Astrocyte of the cerebellum (primary cell): ENCODE measurements around the gene CPSF3.

Experiments
- DNase-seq: peaks from one replicate; pipeline ENCODE4 v3.0.0-alpha.2; 2011; ENCODE audit warnings: low read depth
- H3K4me3 ChIP-seq: 2 replicates; pipeline ENCODE4 v1.5.1; 2011; ENCODE audit warnings: mild to moderate bottlenecking, low read depth, low read length, moderate library complexity
- CTCF ChIP-seq: IDR thresholded peaks from 2 replicates; pipeline ENCODE4 v1.5.1; 2012; ENCODE audit warnings: low read length, low read depth, moderate library complexity, mild to moderate bottlenecking; ENCODE audit errors: missing control alignments
- in situ Hi-C: cut with HindIII; loops from 2 replicates; pipeline ENCODE4 v1.10.0; 2017; ENCODE audit warnings: low sequenced_read_pairs

Gene CPSF3

GRCh38 chr2:9423100-9423921 lies at the start of gene CPSF3, which contains the start of gene ITGB1BP1:
Gene CPSF3, plus strand, starts transcription at chr2:9423654. Its CDS starts 120 bp downstream, at chr2:9423774.
Gene ITGB1BP1, minus strand, starts transcription at chr2:9423528. Its CDS starts 4,831 bp downstream, at chr2:9418697.
- no peak for TF ChIP-seq CTCF
- peak; percentile 94 for DNase-seq
- peak within 1 kb of the TSS; percentile 98 for H3K4me3 ChIP-seq
- in situ Hi-C loops, result no loop called here

- no peak for TF ChIP-seq CTCF
- no peak overlapping the region for H3K4me3 ChIP-seq
- DNase-seq, result no peak
- in situ Hi-C loops, result loop anchor here (25.0 kb wide), 1 partner anchor 512 kb away; no protein-coding TSS in a partner anchor
Measured at GRCh38 chr2:9374071-9374730, 49.3 kb upstream of the CPSF3 start.

- no peak overlapping the region for H3K4me3 ChIP-seq
- in situ Hi-C loops, result no loop called here
- no peak for DNase-seq
- no peak for TF ChIP-seq CTCF
Measured at GRCh38 chr2:9375857-9376428, 47.5 kb upstream of the CPSF3 start.

GRCh38 chr2:9377461-9378097 lies 45.9 kb upstream of the CPSF3 start:
- in situ Hi-C loops, result no loop called here
- TF ChIP-seq CTCF, result no peak
- no peak for DNase-seq

GRCh38 chr2:9378433-9379390 lies 44.7 kb upstream of the CPSF3 start:
- no peak overlapping the region for H3K4me3 ChIP-seq
- in situ Hi-C loops, result no loop called here
- no peak for DNase-seq
- TF ChIP-seq CTCF, result no peak

More at GRCh38 chr2:9377461-9378097, 45.9 kb upstream of the CPSF3 start:
- H3K4me3 ChIP-seq, result no peak overlapping the region
